GM12865 (cell line): ENCODE measurements around the gene TMEM174.
"Not testable (repeated sequence)": the region's sequence is repeated elsewhere in the genome, so short reads cannot be mapped to it uniquely, and the experiment has no call there.

ENCODE experiments used
- DNase-seq: peaks from one replicate; pipeline ENCODE4 v3.0.0; 2010; ENCODE audit warnings: low read depth
- H3K4me3 ChIP-seq: 2 replicates; pipeline ENCODE4 v1.5.1; 2011; ENCODE audit warnings: mild to moderate bottlenecking, low read depth, low read length, control low read depth
- TF ChIP-seq, protein P1 (sequence below): IDR thresholded peaks from 2 replicates; pipeline ENCODE4 v1.5.1; 2011; ENCODE audit warnings: low read length, control low read depth, low read depth, inconsistent platforms; ENCODE audit not compliant: insufficient read depth; ENCODE audit errors: missing control alignments

The TMEM174 gene

DNA sequence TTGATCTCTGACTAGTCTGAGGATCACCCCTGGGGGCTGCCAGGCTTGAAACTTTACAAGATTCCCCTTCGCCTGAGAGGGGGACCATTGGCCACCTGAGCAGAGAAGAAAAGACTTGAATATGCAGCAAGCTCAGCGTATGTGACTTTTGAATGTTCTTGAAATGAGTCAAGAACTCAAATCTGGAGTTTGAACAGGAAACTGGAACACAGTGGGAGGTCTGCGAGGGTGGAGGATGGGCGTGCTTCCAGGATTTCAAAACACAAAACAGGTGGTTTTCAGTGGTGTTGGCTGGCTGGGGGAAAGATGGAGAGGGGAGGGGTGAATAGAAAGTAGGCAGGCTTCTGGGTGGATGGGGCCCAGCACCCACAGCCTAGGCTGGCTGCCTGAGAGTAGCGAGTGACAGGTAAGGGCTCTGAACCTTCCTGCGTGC is 40.6 kb downstream of the TMEM174 start:
- peak; percentile 48 for DNase-seq
- TF ChIP-seq, protein P1, sequence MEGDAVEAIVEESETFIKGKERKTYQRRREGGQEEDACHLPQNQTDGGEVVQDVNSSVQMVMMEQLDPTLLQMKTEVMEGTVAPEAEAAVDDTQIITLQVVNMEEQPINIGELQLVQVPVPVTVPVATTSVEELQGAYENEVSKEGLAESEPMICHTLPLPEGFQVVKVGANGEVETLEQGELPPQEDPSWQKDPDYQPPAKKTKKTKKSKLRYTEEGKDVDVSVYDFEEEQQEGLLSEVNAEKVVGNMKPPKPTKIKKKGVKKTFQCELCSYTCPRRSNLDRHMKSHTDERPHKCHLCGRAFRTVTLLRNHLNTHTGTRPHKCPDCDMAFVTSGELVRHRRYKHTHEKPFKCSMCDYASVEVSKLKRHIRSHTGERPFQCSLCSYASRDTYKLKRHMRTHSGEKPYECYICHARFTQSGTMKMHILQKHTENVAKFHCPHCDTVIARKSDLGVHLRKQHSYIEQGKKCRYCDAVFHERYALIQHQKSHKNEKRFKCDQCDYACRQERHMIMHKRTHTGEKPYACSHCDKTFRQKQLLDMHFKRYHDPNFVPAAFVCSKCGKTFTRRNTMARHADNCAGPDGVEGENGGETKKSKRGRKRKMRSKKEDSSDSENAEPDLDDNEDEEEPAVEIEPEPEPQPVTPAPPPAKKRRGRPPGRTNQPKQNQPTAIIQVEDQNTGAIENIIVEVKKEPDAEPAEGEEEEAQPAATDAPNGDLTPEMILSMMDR, result no peak
- H3K4me3 ChIP-seq, result no peak overlapping the region

DNA sequence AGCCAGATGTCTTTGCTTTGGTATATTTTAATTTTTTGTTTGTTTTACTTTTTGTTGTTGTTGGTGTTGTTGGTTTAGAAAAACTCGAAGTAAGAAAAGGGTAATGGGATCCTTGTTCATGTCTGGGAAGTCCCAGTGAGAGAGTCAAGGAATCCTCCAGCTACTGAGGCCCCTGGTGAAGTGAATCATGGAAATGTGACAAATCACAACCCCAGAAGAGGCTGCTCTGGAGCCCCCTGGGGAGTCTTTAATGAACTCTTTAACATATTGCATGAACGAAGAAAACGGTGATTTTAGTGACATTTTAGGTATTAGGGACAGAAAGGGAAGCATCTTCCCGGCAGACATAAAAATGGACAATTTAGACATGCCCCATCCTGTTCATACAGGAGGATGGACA is 41.3 kb downstream of the TMEM174 start:
- H3K4me3 ChIP-seq, result no peak overlapping the region
- DNase-seq, result no peak
- TF ChIP-seq, protein P1, result no peak

- DNase-seq, result no peak
- TF ChIP-seq, protein P1, result no peak
- H3K4me3 ChIP-seq, result no peak overlapping the region
Observed at GRCh38 chr5:73214996-73215395, 42.0 kb downstream of the TMEM174 start.

DNA sequence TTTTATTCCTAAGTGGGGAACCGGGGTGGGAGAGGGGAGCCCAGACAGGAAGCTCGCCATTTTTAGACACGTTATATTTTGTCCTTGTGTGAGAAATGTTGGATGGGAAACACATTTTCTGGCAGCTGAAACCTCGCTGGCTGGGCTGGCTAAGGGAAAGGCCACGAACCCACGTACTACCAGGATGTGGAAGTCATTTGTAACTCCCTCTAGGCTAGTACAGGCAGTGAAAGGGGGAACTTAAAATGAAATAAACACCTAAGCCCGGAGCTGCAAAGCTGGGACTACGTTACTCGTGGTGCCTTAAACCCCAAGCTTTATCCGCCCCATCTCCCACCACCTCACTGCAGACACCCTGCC is 42.5 kb downstream of the TMEM174 start:
- DNase-seq, result no peak
- no peak overlapping the region for H3K4me3 ChIP-seq
- TF ChIP-seq, protein P1, result no peak

DNA sequence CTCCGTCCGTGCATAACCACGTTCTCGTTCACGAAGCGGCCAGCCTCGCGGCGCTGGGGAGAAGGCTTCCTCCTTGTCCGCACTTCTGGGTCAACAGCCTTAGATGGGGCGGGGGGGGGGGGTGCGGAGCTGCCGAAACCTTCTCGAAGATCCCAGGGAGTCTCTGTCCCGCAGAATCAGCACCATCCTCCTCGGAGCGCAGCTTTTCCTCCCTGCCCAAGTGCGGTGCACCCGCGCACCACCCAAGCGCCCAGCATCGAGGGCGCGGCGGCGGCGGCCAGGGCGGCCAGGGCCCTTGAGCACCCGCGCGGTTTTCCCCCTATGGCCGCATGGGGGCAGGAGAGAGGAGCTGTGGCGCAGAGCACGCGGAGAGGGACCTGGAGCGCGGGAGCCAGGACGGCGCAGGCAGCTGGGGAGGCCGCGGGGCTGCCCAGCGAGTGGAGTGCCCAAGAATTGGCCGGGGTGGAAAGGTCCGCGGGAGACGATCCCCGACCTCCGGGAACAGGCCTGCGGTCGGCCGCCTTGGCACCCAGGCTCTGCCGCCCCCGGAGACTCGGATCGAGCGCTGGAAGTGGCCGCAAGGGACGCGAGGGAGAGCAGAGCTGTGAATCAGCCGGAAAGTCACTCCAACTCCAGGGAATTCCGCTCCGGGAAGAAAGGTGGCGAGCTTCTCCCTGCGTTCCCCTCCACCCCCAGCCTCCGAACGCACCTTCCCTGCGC is 43.1 kb downstream of the TMEM174 start:
- no peak overlapping the region for H3K4me3 ChIP-seq
- DNase-seq, result peak; percentile 68
- TF ChIP-seq, protein P1, result peak; percentile 81

DNA sequence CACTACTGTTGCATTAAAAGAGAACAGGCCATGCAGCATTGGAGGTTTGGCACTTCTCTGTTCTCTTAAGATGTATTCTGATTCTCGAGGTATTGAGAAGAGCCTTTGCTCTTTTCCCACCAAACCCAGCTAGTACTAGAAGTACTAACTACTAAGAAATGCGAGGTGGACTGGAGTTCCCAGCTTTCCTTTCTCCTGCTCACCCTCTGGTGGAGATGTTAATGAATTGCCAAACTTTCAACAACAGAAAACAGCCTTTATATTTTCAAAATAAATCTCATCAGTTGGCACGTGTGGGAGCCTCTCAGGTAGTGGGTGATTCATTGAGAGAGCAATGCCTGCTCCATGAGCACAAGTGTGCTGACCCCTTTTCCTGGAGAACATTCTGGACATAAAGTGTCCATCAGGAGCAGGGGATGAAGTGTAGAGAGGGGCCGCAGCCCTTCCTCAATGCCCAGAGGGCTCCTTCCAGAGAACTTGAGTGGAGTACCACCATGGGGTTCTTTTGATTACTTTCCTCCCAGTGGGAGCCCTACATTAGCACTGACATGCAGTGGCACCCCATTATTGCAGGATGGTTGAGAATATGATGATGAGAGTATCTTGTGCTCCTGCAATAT is 45.7 kb downstream of the TMEM174 start:
- no peak for DNase-seq
- TF ChIP-seq, protein P1, result no peak
- H3K4me3 ChIP-seq, result no peak overlapping the region

DNA sequence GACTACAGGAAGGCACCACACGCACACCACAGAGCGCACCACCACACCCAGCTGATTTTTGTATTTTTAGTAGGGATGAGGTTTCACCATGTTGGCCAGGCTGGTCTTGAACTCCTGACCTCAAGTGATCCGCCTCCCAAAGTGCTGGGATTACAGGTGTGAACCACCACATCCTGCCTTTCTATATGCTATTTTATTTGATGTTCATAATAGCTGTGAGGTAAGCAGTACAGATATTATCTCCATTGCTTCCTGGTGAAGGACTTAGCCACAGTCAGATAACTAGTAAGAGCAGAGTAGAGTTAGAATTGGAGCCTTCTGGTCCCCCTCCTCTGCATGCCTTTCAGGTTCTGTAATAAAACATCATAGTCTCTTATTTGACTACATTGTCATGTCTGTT is 46.3 kb downstream of the TMEM174 start:
- H3K4me3 ChIP-seq, DNase-seq: not testable (repeated sequence)
